Neural cell (in vitro differentiated cells): ENCODE data around the gene CDH4. TPM values are rescaled to one million over a fixed set of nuclear protein-coding genes. Genes with fewer than 3 reads are reported as not detected.

ENCODE experiments used
- H2AFZ ChIP-seq: fragments of 200-600, 300-800 bp; sonication (generic), shearing (Covaris generic); 2 replicates; pipeline ENCODE4 v1.6.0; 2014; ENCODE audit warnings: low read depth, mild to moderate bottlenecking, antibody characterized with exemption, low read length, moderate library complexity
- H3F3A ChIP-seq: fragments of 200-600 bp; shearing (Covaris generic); 2 replicates; pipeline ENCODE4 v1.6.1; 2016; ENCODE audit warnings: mild to moderate bottlenecking, moderate library complexity, mixed read lengths, antibody characterized with exemption, low read length; ENCODE audit not compliant: insufficient read depth, poor library complexity, severe bottlenecking
- H3K27ac ChIP-seq: fragments of 200-600, 300-800 bp; sonication (generic), shearing (Covaris generic); 2 replicates; pipeline ENCODE4 v1.5.1; 2014; ENCODE audit warnings: mild to moderate bottlenecking, low read length, moderate library complexity
- H3K27me3 ChIP-seq: fragments of 300-800, 200-600 bp; sonication (generic), shearing (Covaris generic); 2 replicates; pipeline ENCODE4 v1.6.0; 2014; ENCODE audit warnings: mild to moderate bottlenecking, low read depth, low read length, moderate library complexity; ENCODE audit not compliant: insufficient read depth
- H3K36me3 ChIP-seq: fragments of 300-800, 200-600 bp; sonication (generic), shearing (Covaris generic); 2 replicates; pipeline ENCODE4 v1.5.1; 2014; ENCODE audit warnings: mild to moderate bottlenecking, antibody characterized with exemption, low read length, moderate library complexity; ENCODE audit not compliant: insufficient read depth
- H3K4me2 ChIP-seq: fragments of 300-800, 200-600 bp; sonication (generic), shearing (Covaris generic); 2 replicates; pipeline ENCODE4 v1.6.0; 2014; ENCODE audit warnings: mild to moderate bottlenecking, low read length
- H3K4me3 ChIP-seq: fragments of 300-800, 200-600 bp; sonication (generic), shearing (Covaris generic); 2 replicates; pipeline ENCODE4 v1.5.1; 2014; ENCODE audit warnings: mild to moderate bottlenecking, low read length, moderate library complexity
- H3K79me2 ChIP-seq: fragments of 200-600 bp; shearing (Covaris generic); replicated peaks from 2 replicates; pipeline ENCODE4 v1.6.0; 2014; ENCODE audit warnings: mild to moderate bottlenecking, low read length, moderate library complexity; ENCODE audit not compliant: insufficient read depth
- H3K9ac ChIP-seq: fragments of 300-800, 200-600 bp; sonication (generic), shearing (Covaris generic); 2 replicates; pipeline ENCODE4 v1.6.1; 2016; ENCODE audit warnings: mild to moderate bottlenecking, low read length, mixed read lengths
- H3K9me2 ChIP-seq: fragments of 200-600 bp; shearing (Covaris generic); 2 replicates; pipeline ENCODE4 v1.6.1; 2016; ENCODE audit warnings: mild to moderate bottlenecking, low read length, mixed read lengths; ENCODE audit not compliant: insufficient read depth
- H3K9me3 ChIP-seq: fragments of 200-600, 300-800 bp; sonication (generic), shearing (Covaris generic); 2 replicates; pipeline ENCODE4 v1.6.1; 2016; ENCODE audit warnings: mild to moderate bottlenecking, mixed run types, low read length, moderate library complexity, mixed read lengths
- H4K20me1 ChIP-seq: fragments of 200-600 bp; shearing (Covaris generic); 2 replicates; pipeline ENCODE4 v1.6.1; 2016; ENCODE audit warnings: mild to moderate bottlenecking, mixed run types; ENCODE audit not compliant: insufficient read depth
- CTCF ChIP-seq: fragments of 450-650 bp; IDR thresholded peaks from 2 replicates; pipeline ENCODE4 v1.5.1; 2014; ENCODE audit warnings: antibody characterized with exemption, mild to moderate bottlenecking, moderate library complexity; ENCODE audit not compliant: poor library complexity, severe bottlenecking
- EP300 ChIP-seq: fragments of 450-650 bp; conservative IDR thresholded peaks from 2 replicates; pipeline ENCODE4 v1.6.1; 2014; ENCODE audit warnings: antibody characterized with exemption, mild to moderate bottlenecking, moderate library complexity; ENCODE audit not compliant: poor library complexity, severe bottlenecking
- EZH2 ChIP-seq: fragments of 200-600, 300-800 bp; shearing (Covaris generic), sonication (generic); IDR thresholded peaks from 2 replicates; pipeline ENCODE4 v1.6.1; 2014; ENCODE audit warnings: antibody characterized with exemption, low read length, borderline replicate concordance, mild to moderate bottlenecking; ENCODE audit not compliant: insufficient read depth, poor library complexity, severe bottlenecking
- MXI1 ChIP-seq: fragments of 450-650 bp; conservative IDR thresholded peaks from 2 replicates; pipeline ENCODE4 v1.6.1; 2014; ENCODE audit warnings: antibody characterized with exemption, mild to moderate bottlenecking; ENCODE audit not compliant: poor library complexity, severe bottlenecking
- POLR2AphosphoS5 ChIP-seq: IDR thresholded peaks from 2 replicates; pipeline ENCODE4 v1.6.1; 2012
- RAD21 ChIP-seq: fragments of 450-650 bp; conservative IDR thresholded peaks from 2 replicates; pipeline ENCODE4 v1.6.1; 2014; ENCODE audit warnings: antibody characterized with exemption, mild to moderate bottlenecking, moderate library complexity
- REST ChIP-seq: IDR thresholded peaks from 2 replicates; pipeline ENCODE4 v1.6.1; 2012; ENCODE audit warnings: borderline replicate concordance
- SMC3 ChIP-seq: fragments of 450-650 bp; conservative IDR thresholded peaks from 2 replicates; pipeline ENCODE4 v1.6.1; 2014; ENCODE audit warnings: antibody characterized with exemption, mild to moderate bottlenecking, moderate library complexity; ENCODE audit not compliant: poor library complexity
- TAF1 ChIP-seq: IDR thresholded peaks from 2 replicates; pipeline ENCODE4 v1.6.1; 2012; ENCODE audit warnings: low read depth
- polyA plus RNA-seq: library from polyadenylated mRNA; depleted of rRNA; stranded (reverse); fragments of >200 nt; gene quantifications from 2 replicates; pipeline ENCODE4 v1.2.3, GENCODE V29; 2014

The CDH4 gene
- polyA plus RNA-seq, 1 donor from 2014 or later, result 24.6 TPM

- H3K9ac ChIP-seq, result no peak overlapping the region
- H3K36me3 ChIP-seq, result no peaks in the 10 kb centered on the region
- peaks cover 3% of the 10 kb centered on the region for H3F3A ChIP-seq
- no peaks in the 10 kb centered on the region for H3K27me3 ChIP-seq
- no peak overlapping the region for H2AFZ ChIP-seq
- no peak overlapping the region for H3K4me3 ChIP-seq
- TF ChIP-seq EP300, result no peak
- TF ChIP-seq SMC3, result no peak
- TF ChIP-seq CTCF, result no peak
- TF ChIP-seq POLR2AphosphoS5, result no peak
- TF ChIP-seq TAF1, result no peak
- TF ChIP-seq REST, result no peak
- TF ChIP-seq RAD21, result no peak
- TF ChIP-seq MXI1, result no peak
- no peak for TF ChIP-seq EZH2
- no peaks in the 10 kb centered on the region for H3K79me2 ChIP-seq
- H4K20me1 ChIP-seq, result no peaks in the 10 kb centered on the region
- H3K27ac ChIP-seq, result no peak overlapping the region
- no peak overlapping the region for H3K4me2 ChIP-seq
- H3K9me2 ChIP-seq, result no peaks in the 10 kb centered on the region
- no peaks in the 10 kb centered on the region for H3K9me3 ChIP-seq
Observed at GRCh38 chr20:61442075-61442670, 190.1 kb downstream of the CDH4 start.

GRCh38 chr20:61442718-61443117 is 190.7 kb downstream of the CDH4 start:
- no peak overlapping the region for H3K4me2 ChIP-seq
- H3K27ac ChIP-seq, result peak overlapping the region; percentile 63
- H3F3A ChIP-seq, result peaks cover 3% of the 10 kb centered on the region
- H3K9me3 ChIP-seq, result no peaks in the 10 kb centered on the region
- TF ChIP-seq SMC3 (no peak), CTCF (no peak), TAF1 (no peak), REST (no peak), EZH2 (no peak), POLR2AphosphoS5 (no peak), MXI1 (no peak), RAD21 (no peak), EP300 (no peak)
- H3K27me3 ChIP-seq, result no peaks in the 10 kb centered on the region
- no peaks in the 10 kb centered on the region for H3K79me2 ChIP-seq
- peak overlapping the region; percentile 46 for H3K4me3 ChIP-seq
- H3K36me3 ChIP-seq, result no peaks in the 10 kb centered on the region
- peak overlapping the region; percentile 46 for H3K9ac ChIP-seq
- H3K9me2 ChIP-seq, result no peaks in the 10 kb centered on the region
- no peaks in the 10 kb centered on the region for H4K20me1 ChIP-seq
- H2AFZ ChIP-seq, result no peak overlapping the region
